Panc1 (cell line): ENCODE data around the gene NDUFS6. TPM values are rescaled to one million over a fixed set of nuclear protein-coding genes. Genes with fewer than 3 reads are reported as not detected.

Experiments used
- ATAC-seq: fragments of 200-7000 bp; cut with Tn5 transposase; 2 replicates; pipeline ENCODE4 v1.9.1; 2020; ENCODE audit warnings: mild to moderate bottlenecking, moderate library complexity
- BruUV-seq: library from RNA; stranded (reverse); fragments of 400-500 nt; replicated peaks from 2 replicates; lab custom pipeline; 2021; lab: Mats Ljungman, UMichigan
- CTCF ChIA-PET: fragments of 300-600 bp; sonication (Branson Sonifier 250); formaldehyde crosslinking; loops from one replicate; lab custom pipeline; 2022; ENCODE audit warnings: antibody characterized with exemption; lab: Charles Lee
- POLR2A ChIA-PET: fragments of 300-600 bp; sonication (Branson Sonifier 250); formaldehyde crosslinking; loops from one replicate; lab custom pipeline; 2022; ENCODE audit warnings: antibody characterized with exemption; lab: Charles Lee
- DNase-seq: peaks from one replicate; pipeline ENCODE4 v3.0.0-alpha.2; 2010; ENCODE audit warnings: low read depth, low spot score
- H3K27ac ChIP-seq: 2 replicates; pipeline ENCODE4 v1.5.1; 2011; ENCODE audit warnings: mild to moderate bottlenecking, low read length, inconsistent platforms
- H3K27me3 ChIP-seq: fragments of 200-500 bp; sonication (Bioruptor generic); 2 replicates; pipeline ENCODE4 v1.6.0; 2014; ENCODE audit warnings: low read length, inconsistent platforms; ENCODE audit not compliant: control insufficient read depth, insufficient read depth
- H3K36me3 ChIP-seq: fragments of 200-500 bp; sonication (Bioruptor generic); 2 replicates; pipeline ENCODE4 v1.5.1; 2014; ENCODE audit warnings: inconsistent platforms, mild to moderate bottlenecking, low read length, moderate library complexity; ENCODE audit not compliant: control insufficient read depth, insufficient read depth
- H3K4me1 ChIP-seq: 2 replicates; pipeline ENCODE4 v1.5.1; 2011; ENCODE audit warnings: inconsistent platforms, mild to moderate bottlenecking, low read length, moderate library complexity; ENCODE audit not compliant: control insufficient read depth, insufficient read depth
- H3K4me3 ChIP-seq, 2 experiments: 2 replicates each; pipeline ENCODE4 v1.5.1; 2011 to 2012; ENCODE audit warnings: low read depth in 2 of 2, low read length in 2 of 2, mild to moderate bottlenecking in 2 of 2, inconsistent platforms in 1 of 2, moderate library complexity in 1 of 2
- H3K9me3 ChIP-seq: fragments of 200-500 bp; sonication (Bioruptor generic); 2 replicates; pipeline ENCODE4 v1.5.1; 2014; ENCODE audit warnings: low read depth, mild to moderate bottlenecking, inconsistent platforms, low read length, moderate library complexity; ENCODE audit not compliant: control insufficient read depth, insufficient read depth
- CTCF ChIP-seq: fragments of 450-650 bp; IDR thresholded peaks from 2 replicates; pipeline ENCODE4 v1.5.1; 2017; ENCODE audit warnings: mild to moderate bottlenecking
- POLR2AphosphoS5 ChIP-seq: IDR thresholded peaks from 2 replicates; pipeline ENCODE4 v1.6.1; 2012; ENCODE audit warnings: mild to moderate bottlenecking, low read depth, low read length, moderate library complexity
- REST ChIP-seq, 2 experiments: IDR thresholded peaks; 2 replicates each; pipeline ENCODE4 v1.6.1; 2011 to 2012; ENCODE audit warnings: low read depth in 2 of 2, control low read depth in 1 of 2, low read length in 1 of 2, mild to moderate bottlenecking in 1 of 2, moderate library complexity in 1 of 2; ENCODE audit not compliant: insufficient read depth in 1 of 2
- SIN3A ChIP-seq: IDR thresholded peaks from 2 replicates; pipeline ENCODE4 v1.6.1; 2012; ENCODE audit warnings: low read depth, mild to moderate bottlenecking, low read length, moderate library complexity, borderline replicate concordance; ENCODE audit not compliant: insufficient read depth
- TCF7L2 ChIP-seq: IDR thresholded peaks from 2 replicates; pipeline ENCODE4 v1.6.1; 2011; ENCODE audit warnings: mild to moderate bottlenecking, low read depth, low read length, inconsistent platforms
- in situ Hi-C: cut with HindIII; loops from 2 replicates; pipeline ENCODE4 v1.10.0; 2016; ENCODE audit warnings: low sequenced_read_pairs, low pct_unique_long_range_greater_than_20kb
- intact Hi-C: fragments of 100-400 bp; cut with micrococcal nuclease; formaldehyde crosslinking; loops from one replicate; pipeline ENCODE4 v1.10.0; 2022; ENCODE audit not compliant: unreplicated experiment
- total RNA-seq: library from RNA; stranded (reverse); gene quantifications from one replicate; pipeline ENCODE4 v1.2.1, GENCODE V29; 2021; ENCODE audit not compliant: unreplicated experiment

NDUFS6 gene
- total RNA-seq, 1 experiment from 2014 or later = 70.6 TPM

- CTCF ChIA-PET = no interaction called here
- POLR2A ChIA-PET = no interaction called here
Observed at GRCh38 chr5:1808439-1808838, 7.2 kb downstream of the NDUFS6 start.

GRCh38 chr5:1809416-1810035 lies 8.3 kb downstream of the NDUFS6 start:
- Histone ChIP-seq H3K27me3 (no peaks in the 10 kb centered on the region), H3K4me1 (no peaks in the 10 kb centered on the region), H3K27ac (no peak overlapping the region), H3K9me3 (no peaks in the 10 kb centered on the region), H3K36me3 (peaks cover 23% of the 10 kb centered on the region), H3K4me3 (no peak overlapping the region)
- no peak for TF ChIP-seq CTCF
- TF ChIP-seq SIN3A = no peak
- no peak for TF ChIP-seq REST (IDR thresholded peaks at IDR 0.05; ENCODE audit: insufficient read depth in 1 of 2, low read depth in 2 of 2, low read length in 1 of 2)
- TF ChIP-seq TCF7L2 = no peak
- TF ChIP-seq POLR2AphosphoS5 = no peak
- POLR2A ChIA-PET = no interaction called here
- in situ Hi-C loops = no loop called here
- DNase-seq (no peak), ATAC-seq (no peak)
- no TSS peak for BruUV-seq
- CTCF ChIA-PET = no interaction called here
- intact Hi-C loops = no loop called here

More at GRCh38 chr5:1808439-1808838, 7.2 kb downstream of the NDUFS6 start:
- Histone ChIP-seq H3K4me3 (no peak overlapping the region), H3K9me3 (no peaks in the 10 kb centered on the region), H3K27ac (no peak overlapping the region), H3K36me3 (peaks cover 27% of the 10 kb centered on the region), H3K27me3 (no peaks in the 10 kb centered on the region), H3K4me1 (no peaks in the 10 kb centered on the region)
- no TSS peak for BruUV-seq
- ATAC-seq (no peak), DNase-seq (no peak)
- TF ChIP-seq TCF7L2 (no peak), SIN3A (no peak), REST (IDR thresholded peaks at IDR 0.05; ENCODE audit: insufficient read depth in 1 of 2, low read depth in 2 of 2, low read length in 1 of 2) (no peak), POLR2AphosphoS5 (no peak), CTCF (no peak)
- intact Hi-C loops (no loop called here), in situ Hi-C loops (no loop called here)
